Epithelial cell of proximal tubule (primary cell): ENCODE results near the gene SENP6. TPM values are rescaled to one million over a fixed set of nuclear protein-coding genes. Genes with fewer than 3 reads are reported as not detected.
"Not testable (repeated sequence)": the region's sequence is repeated elsewhere in the genome, so short reads cannot be mapped to it uniquely, and the experiment has no call there.

Experiments used
- DNase-seq: peaks from one replicate; pipeline ENCODE4 v3.0.0-alpha.2; 2011; ENCODE audit warnings: low read depth
- H3K4me3 ChIP-seq: 2 replicates; pipeline ENCODE4 v1.5.1; 2011; ENCODE audit warnings: low read depth, mild to moderate bottlenecking, low read length
- total RNA-seq: library from RNA; depleted of rRNA; stranded (reverse); fragments of >200 nt; gene quantifications from 2 replicates; pipeline ENCODE4 v1.2.3, GENCODE V29; 2015
- TF ChIP-seq, protein P1 (sequence below): conservative IDR thresholded peaks from 2 replicates; pipeline ENCODE4 v1.5.1; 2012; ENCODE audit warnings: low read depth, mild to moderate bottlenecking, low read length

SENP6 gene
- total RNA-seq, 1 donor from 2014 or later = 45.6 TPM

DNA sequence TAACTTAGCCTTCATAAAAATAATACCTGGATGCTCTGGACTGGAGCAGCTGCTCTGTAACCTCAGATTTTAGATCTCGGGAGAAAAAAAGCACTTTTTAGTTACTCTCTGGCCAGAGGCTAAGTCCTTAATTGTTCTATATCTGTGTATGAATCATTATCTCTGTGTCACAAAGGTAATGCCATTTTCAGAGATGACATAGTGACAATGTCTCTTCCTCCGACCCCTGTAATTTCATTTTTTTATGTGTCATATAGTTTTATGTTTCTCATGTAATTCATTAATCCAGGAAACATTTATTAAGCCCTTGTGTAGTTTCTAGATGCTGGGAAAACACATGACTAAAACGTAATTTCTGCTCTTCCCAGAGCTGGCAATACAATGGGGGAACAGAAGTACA, 55.6 kb downstream of the SENP6 start:
- TF ChIP-seq, protein P1, sequence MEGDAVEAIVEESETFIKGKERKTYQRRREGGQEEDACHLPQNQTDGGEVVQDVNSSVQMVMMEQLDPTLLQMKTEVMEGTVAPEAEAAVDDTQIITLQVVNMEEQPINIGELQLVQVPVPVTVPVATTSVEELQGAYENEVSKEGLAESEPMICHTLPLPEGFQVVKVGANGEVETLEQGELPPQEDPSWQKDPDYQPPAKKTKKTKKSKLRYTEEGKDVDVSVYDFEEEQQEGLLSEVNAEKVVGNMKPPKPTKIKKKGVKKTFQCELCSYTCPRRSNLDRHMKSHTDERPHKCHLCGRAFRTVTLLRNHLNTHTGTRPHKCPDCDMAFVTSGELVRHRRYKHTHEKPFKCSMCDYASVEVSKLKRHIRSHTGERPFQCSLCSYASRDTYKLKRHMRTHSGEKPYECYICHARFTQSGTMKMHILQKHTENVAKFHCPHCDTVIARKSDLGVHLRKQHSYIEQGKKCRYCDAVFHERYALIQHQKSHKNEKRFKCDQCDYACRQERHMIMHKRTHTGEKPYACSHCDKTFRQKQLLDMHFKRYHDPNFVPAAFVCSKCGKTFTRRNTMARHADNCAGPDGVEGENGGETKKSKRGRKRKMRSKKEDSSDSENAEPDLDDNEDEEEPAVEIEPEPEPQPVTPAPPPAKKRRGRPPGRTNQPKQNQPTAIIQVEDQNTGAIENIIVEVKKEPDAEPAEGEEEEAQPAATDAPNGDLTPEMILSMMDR = no peak

DNA sequence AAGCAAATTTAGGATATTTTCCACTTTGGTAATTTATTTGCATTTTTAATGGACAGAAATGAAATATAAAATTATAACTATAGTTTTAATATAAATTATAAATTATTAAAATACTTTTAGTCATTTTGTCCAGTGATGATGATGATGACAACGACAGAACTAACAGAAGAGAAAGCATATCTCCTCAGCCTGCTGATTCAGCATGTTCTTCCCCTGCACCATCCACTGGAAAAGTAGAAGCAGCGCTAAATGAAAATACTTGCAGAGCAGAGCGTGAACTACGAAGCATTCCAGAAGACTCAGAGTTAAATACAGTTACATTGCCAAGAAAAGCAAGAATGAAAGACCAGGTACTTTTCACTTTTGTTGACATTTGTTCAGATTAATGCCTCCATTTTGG, 64.9 kb downstream of the SENP6 start:
- no peak for DNase-seq
- no peak overlapping the region for H3K4me3 ChIP-seq
- TF ChIP-seq, protein P1 = no peak

More for the DNA sequence above, 55.6 kb downstream of the SENP6 start:
- no peak for DNase-seq
- H3K4me3 ChIP-seq = no peak overlapping the region

DNA sequence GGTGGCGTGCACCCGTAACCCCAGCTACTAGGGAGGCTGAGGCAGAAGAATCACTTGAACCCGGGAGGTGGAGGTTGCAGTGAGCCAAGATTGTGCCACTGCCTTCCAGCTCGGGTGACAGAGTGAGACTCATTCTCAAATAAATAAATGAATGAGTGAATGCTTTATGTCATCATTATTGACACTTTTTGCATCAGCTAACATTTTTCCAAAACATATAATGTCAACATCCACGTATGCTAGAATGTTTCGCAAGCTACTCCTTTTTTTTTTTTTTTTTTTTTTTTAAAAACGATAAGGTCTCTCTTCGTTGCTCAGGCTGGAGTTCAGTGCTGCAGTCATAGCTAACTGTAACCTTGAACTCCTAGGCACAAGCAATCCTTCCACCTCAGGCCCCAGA, 72.2 kb downstream of the SENP6 start:
- TF ChIP-seq, protein P1 = no peak
- no peak for DNase-seq
- H3K4me3 ChIP-seq = no peak overlapping the region

DNA sequence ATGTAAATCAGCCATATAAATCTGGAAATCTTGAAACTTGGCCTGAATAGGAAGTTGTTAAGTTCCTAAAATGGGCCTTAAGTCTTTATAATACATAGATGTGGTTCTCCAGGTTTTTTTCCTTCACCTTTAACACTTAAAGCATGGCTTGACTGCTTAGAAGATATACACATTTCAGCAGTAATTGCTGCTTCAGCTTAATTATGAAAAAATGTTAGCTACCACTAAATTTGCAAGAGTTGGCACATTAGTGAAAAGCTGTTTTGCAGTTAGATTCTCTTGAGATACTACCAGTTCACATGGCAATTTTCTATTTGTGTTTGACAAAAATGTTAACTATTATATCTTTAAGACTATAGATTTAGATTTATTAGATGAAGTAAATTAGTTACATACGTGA, 74.7 kb downstream of the SENP6 start:
- no peak for DNase-seq
- no peak overlapping the region for H3K4me3 ChIP-seq
- TF ChIP-seq, protein P1 = no peak

DNA sequence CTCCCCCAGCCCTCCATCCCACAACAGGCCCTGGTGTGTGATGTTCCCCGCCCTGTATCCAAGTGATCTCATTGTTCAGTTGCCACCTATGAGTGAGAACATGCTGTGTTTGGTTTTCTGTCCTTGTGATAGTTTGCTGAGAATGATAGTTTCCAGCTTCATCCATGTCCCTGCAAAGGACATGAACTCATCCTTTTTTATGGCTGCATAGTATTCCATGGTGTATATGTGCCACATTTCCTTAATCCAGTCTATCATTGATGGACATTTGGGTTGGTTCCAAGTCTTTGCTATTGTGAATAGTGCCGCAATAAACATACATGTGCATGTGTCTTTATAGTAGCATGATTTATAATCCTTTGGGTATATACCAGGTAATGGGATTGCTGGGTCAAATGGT, 80.9 kb downstream of the SENP6 start:
- DNase-seq = not testable (repeated sequence)

DNA sequence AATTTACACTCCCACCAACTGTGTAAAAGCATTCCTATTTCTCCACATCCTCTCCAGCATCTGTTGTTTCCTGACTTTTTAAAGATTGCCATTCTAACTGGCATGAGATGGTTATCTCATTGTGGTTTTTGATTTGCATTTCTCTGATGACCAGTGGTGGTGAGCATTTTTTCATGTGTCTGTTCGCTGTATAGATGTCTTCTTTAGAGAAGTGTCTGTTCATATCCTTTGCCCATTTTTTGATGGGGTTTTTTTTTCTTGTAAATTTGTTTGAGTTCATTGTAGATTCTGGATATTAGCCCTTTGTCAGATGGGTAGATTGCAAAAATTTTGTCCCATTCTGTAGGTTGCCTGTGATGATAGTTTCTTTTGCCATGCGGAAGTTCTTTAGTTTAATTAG, 81.3 kb downstream of the SENP6 start:
- not testable (repeated sequence) for H3K4me3 ChIP-seq, DNase-seq

More for the DNA sequence above, 80.9 kb downstream of the SENP6 start:
- not testable (repeated sequence) for H3K4me3 ChIP-seq

DNA sequence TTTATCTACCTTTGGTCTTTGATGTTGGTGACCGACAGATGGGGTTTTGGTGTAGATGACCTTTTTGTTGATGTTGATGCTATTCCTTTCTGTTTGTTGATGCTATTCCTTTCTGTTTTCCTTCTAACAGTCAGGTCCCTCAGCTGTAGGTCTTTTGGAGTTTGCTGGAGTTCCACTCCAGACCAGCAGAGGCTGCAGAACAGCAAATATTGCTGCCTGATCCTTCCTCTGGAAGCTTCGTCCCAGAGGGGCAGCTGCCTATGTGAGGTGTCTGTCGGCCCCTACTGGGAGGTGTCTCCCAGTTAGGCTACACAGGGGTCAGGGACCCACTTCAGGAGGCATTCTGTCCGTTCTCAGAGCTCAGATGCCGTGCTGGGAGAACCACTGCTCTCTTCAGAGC, 85.9 kb downstream of the SENP6 start:
- TF ChIP-seq, protein P1 = peak; percentile 12
- not testable (repeated sequence) for H3K4me3 ChIP-seq, DNase-seq

DNA sequence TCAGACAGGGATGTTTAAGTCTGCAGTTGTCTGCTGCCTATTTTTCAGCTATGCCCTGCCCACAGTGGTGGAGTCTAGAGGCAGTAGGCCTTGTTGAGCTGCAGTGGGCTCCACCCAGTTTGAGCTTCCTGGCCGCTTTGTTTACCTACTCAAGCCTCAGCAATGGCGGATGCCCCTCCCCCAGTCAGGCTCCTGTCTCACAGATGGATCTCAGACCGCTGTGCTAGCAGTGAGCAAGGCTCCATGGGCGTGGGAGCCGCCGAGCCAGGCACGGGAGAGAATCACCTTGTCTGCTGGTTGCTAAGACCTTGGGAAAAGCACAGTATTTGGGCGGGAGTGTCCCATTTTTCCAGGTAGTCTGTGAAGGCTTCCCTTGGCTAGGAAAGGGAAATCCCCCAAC, 86.3 kb downstream of the SENP6 start:
- DNase-seq, H3K4me3 ChIP-seq: not testable (repeated sequence)

DNA sequence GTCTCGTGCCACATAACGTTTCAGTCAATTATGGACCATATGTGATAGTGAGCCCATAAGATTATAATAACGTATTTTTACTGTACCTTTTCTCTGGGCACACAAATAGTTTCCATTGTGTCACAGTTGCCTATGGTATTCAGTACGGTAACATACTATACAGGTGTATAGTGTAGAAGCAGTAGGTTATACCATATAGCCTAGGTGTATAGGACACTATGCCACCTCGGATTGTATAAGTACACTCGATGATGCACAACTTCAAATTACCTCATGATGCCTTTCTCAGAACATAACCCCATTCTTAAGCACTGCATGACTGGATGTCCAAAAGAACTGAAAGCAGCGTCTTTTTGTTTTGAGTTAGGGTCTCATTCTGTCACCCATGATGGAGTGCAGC, 87.9 kb downstream of the SENP6 start:
- TF ChIP-seq, protein P1 = no peak
- DNase-seq = no peak
- no peak overlapping the region for H3K4me3 ChIP-seq
